H9 (cell line): ENCODE data around the gene PPP3CA. TPM values are rescaled to one million over a fixed set of nuclear protein-coding genes. Genes with fewer than 3 reads are reported as not detected.

Experiments used
- DNase-seq: peaks from one replicate; pipeline ENCODE4 v3.0.0-alpha.2; 2017
- H2AFZ ChIP-seq: one replicate; pipeline ENCODE4 v1.6.1; 2013; ENCODE audit warnings: mild to moderate bottlenecking, low read length, control low read depth, moderate library complexity
- H2AK5ac ChIP-seq: 2 replicates; pipeline ENCODE4 v1.6.1; 2013; ENCODE audit warnings: low read length, control low read depth, mixed read lengths; ENCODE audit not compliant: insufficient read length
- H2BK120ac ChIP-seq: one replicate; pipeline ENCODE4 v1.6.1; 2013; ENCODE audit warnings: low read depth, mild to moderate bottlenecking, low read length, control low read depth, inconsistent platforms; ENCODE audit not compliant: poor library complexity, severe bottlenecking
- H2BK12ac ChIP-seq: 2 replicates; pipeline ENCODE4 v1.6.1; 2013; ENCODE audit warnings: low read length, control low read depth, mixed read lengths, low read depth; ENCODE audit not compliant: insufficient read length
- H2BK15ac ChIP-seq: 2 replicates; pipeline ENCODE4 v1.6.1; 2013; ENCODE audit warnings: low read depth, low read length, control low read depth
- H2BK20ac ChIP-seq: one replicate; pipeline ENCODE4 v1.6.1; 2013; ENCODE audit warnings: low read depth, mild to moderate bottlenecking, low read length, control low read depth, inconsistent platforms; ENCODE audit not compliant: poor library complexity, severe bottlenecking
- H2BK5ac ChIP-seq: 2 replicates; pipeline ENCODE4 v1.6.1; 2013; ENCODE audit warnings: low read length, control low read depth, mixed read lengths; ENCODE audit not compliant: insufficient read length
- H3K14ac ChIP-seq: 2 replicates; pipeline ENCODE4 v1.6.1; 2013; ENCODE audit warnings: low read length, control low read depth; ENCODE audit not compliant: insufficient read depth
- H3K18ac ChIP-seq: 2 replicates; pipeline ENCODE4 v1.6.1; 2013; ENCODE audit warnings: low read depth, mild to moderate bottlenecking, mixed read lengths, low read length, control low read depth; ENCODE audit not compliant: insufficient read length
- H3K23ac ChIP-seq: 2 replicates; pipeline ENCODE4 v1.6.1; 2013; ENCODE audit warnings: low read length, control low read depth, mixed read lengths, low read depth; ENCODE audit not compliant: insufficient read length
- H3K23me2 ChIP-seq: 2 replicates; pipeline ENCODE4 v1.6.1; 2013; ENCODE audit warnings: low read depth, mild to moderate bottlenecking, mixed read lengths, low read length, control low read depth; ENCODE audit not compliant: insufficient read length, poor library complexity, severe bottlenecking
- H3K27ac ChIP-seq: 2 replicates; pipeline ENCODE4 v1.5.1; 2013; ENCODE audit warnings: low read length, control low read depth, mixed read lengths, low read depth; ENCODE audit not compliant: insufficient read length
- H3K27me3 ChIP-seq: 2 replicates; pipeline ENCODE4 v1.6.1; 2013; ENCODE audit warnings: low read length, control low read depth, inconsistent platforms; ENCODE audit not compliant: insufficient read depth
- H3K4ac ChIP-seq: 2 replicates; pipeline ENCODE4 v1.6.1; 2013; ENCODE audit warnings: low read depth, mild to moderate bottlenecking, control low read depth, inconsistent platforms, low read length, moderate library complexity
- H3K4me1 ChIP-seq: 2 replicates; pipeline ENCODE4 v1.6.1; 2013; ENCODE audit warnings: low read length, control low read depth, inconsistent platforms; ENCODE audit not compliant: insufficient read depth
- H3K4me2 ChIP-seq: 2 replicates; pipeline ENCODE4 v1.6.1; 2013; ENCODE audit warnings: low read length, control low read depth, mixed read lengths; ENCODE audit not compliant: insufficient read length, insufficient read depth
- H3K56ac ChIP-seq: 2 replicates; pipeline ENCODE4 v1.6.1; 2013; ENCODE audit warnings: low read depth, mild to moderate bottlenecking, mixed read lengths, low read length, control low read depth; ENCODE audit not compliant: insufficient read length
- H3K79me1 ChIP-seq: 2 replicates; pipeline ENCODE4 v1.6.1; 2013; ENCODE audit warnings: low read depth, mild to moderate bottlenecking, moderate library complexity, low read length, control low read depth, inconsistent platforms; ENCODE audit not compliant: insufficient read depth, poor library complexity, severe bottlenecking
- H3K79me2 ChIP-seq: 2 replicates; pipeline ENCODE4 v1.6.1; 2013; ENCODE audit warnings: low read length, control low read depth, inconsistent platforms; ENCODE audit not compliant: insufficient read depth
- H3K9ac ChIP-seq: 2 replicates; pipeline ENCODE4 v1.6.1; 2013; ENCODE audit warnings: low read length, control low read depth, mixed read lengths; ENCODE audit not compliant: insufficient read length; ENCODE audit errors: extremely low read depth
- H3K9me3 ChIP-seq: one replicate; pipeline ENCODE4 v1.6.1; 2013; ENCODE audit warnings: low read depth, low read length, inconsistent platforms; ENCODE audit not compliant: control insufficient read depth
- H3T11ph ChIP-seq: one replicate; pipeline ENCODE4 v1.6.1; 2013; ENCODE audit warnings: mild to moderate bottlenecking, low read length, control low read depth, inconsistent platforms
- H4K20me1 ChIP-seq: one replicate; pipeline ENCODE4 v1.6.1; 2013; ENCODE audit not compliant: control insufficient read depth, insufficient read length, insufficient read depth
- H4K5ac ChIP-seq: 2 replicates; pipeline ENCODE4 v1.6.1; 2013; ENCODE audit warnings: low read depth, mild to moderate bottlenecking, mixed read lengths, low read length, control low read depth; ENCODE audit not compliant: insufficient read length
- H4K8ac ChIP-seq: replicated peaks from 2 replicates; pipeline ENCODE4 v1.6.1; 2013; ENCODE audit warnings: low read length, control low read depth, mixed read lengths, low read depth; ENCODE audit not compliant: insufficient read length
- H4K91ac ChIP-seq: 2 replicates; pipeline ENCODE4 v1.6.1; 2013; ENCODE audit warnings: low read depth, mild to moderate bottlenecking, moderate library complexity, mixed read lengths, low read length, control low read depth; ENCODE audit not compliant: insufficient read length
- H3K27ac Mint-ChIP-seq, 3 experiments: 2 replicates in 2 of 3; 3 replicates in 1 of 3; pipeline ENCODE4 v1.8.0; 2020 to 2021; ENCODE audit warnings: mixed read lengths in 3 of 3, mild to moderate bottlenecking in 1 of 3, moderate library complexity in 1 of 3
- H3K27me3 Mint-ChIP-seq: 2 replicates; pipeline ENCODE4 v1.8.0; 2021; ENCODE audit warnings: low read depth, mild to moderate bottlenecking, moderate library complexity, mixed read lengths
- H3K36me3 Mint-ChIP-seq, 3 experiments: 2 replicates in 2 of 3; 3 replicates in 1 of 3; pipeline ENCODE4 v1.8.0; 2020 to 2021; ENCODE audit warnings: low read depth in 3 of 3, mixed read lengths in 3 of 3; ENCODE audit not compliant: insufficient read depth in 1 of 3
- H3K4me1 Mint-ChIP-seq, 2 experiments: 2 replicates each; pipeline ENCODE4 v1.8.0; 2020; ENCODE audit warnings: mixed read lengths in 2 of 2
- H3K4me3 Mint-ChIP-seq, 2 experiments: 2 replicates in 1 of 2; 3 replicates in 1 of 2; pipeline ENCODE4 v1.8.0; 2020 to 2021; ENCODE audit warnings: mild to moderate bottlenecking in 2 of 2, mixed read lengths in 2 of 2, moderate library complexity in 1 of 2
- H3K9me3 Mint-ChIP-seq, 2 experiments: 2 replicates in 1 of 2; 3 replicates in 1 of 2; pipeline ENCODE4 v1.8.0; 2020; ENCODE audit warnings: mild to moderate bottlenecking in 2 of 2, mixed read lengths in 2 of 2, moderate library complexity in 1 of 2
- CTCF ChIP-seq: fragments of 200-600 bp; sonication (generic); conservative IDR thresholded peaks from 3 replicates; pipeline ENCODE4 v1.8.0; 2021; ENCODE audit warnings: antibody characterized with exemption, mild to moderate bottlenecking
- WGBS: extraction: QIAGEN DNeasy Blood & Tissue Kit; methylation state at CpG from one replicate; pipeline ENCODE4 v1.1.7; 2013; ENCODE audit warnings: missing lambda C conversion rate, low lambda C conversion rate, mixed read lengths; ENCODE audit not compliant: insufficient read length; ENCODE audit errors: extremely low coverage; 5-methylcytosine and 5-hydroxymethylcytosine counted together
- total RNA-seq: library from RNA; stranded (reverse); gene quantifications from 2 replicates; pipeline ENCODE4 v1.2.1, GENCODE V29; 2021

The PPP3CA gene
- total RNA-seq, 1 experiment from 2014 or later, result 16.8 TPM

GRCh38 chr4:101218346-101218745 lies 129.0 kb downstream of the PPP3CA start:
- Histone ChIP-seq H3T11ph (no peak overlapping the region), H4K8ac (no peak overlapping the region)
- H3K9me3 Mint-ChIP-seq, result no peaks in the 10 kb centered on the region

More at GRCh38 chr4:101218346-101218745, 129.0 kb downstream of the PPP3CA start:
- H4K5ac ChIP-seq, result no peak overlapping the region
- Mint-ChIP-seq H3K27ac (peak overlapping the region in 1 of 3 experiments; percentile 7; a peak in 1 of 7 replicates), H3K36me3 (no peaks in the 10 kb centered on the region), H3K4me3 (no peak overlapping the region), H3K27me3 (no peaks in the 10 kb centered on the region), H3K4me1 (peaks cover 0 to 9% of the 10 kb centered on the region in 2 experiments; a peak in 2 of 4 replicates)
- H2BK5ac ChIP-seq, result no peak overlapping the region
- no peak overlapping the region for H3K4ac ChIP-seq
- no peak overlapping the region for H3K4me2 ChIP-seq
- no peak overlapping the region for H2AFZ ChIP-seq
- no peaks in the 10 kb centered on the region for H3K27me3 ChIP-seq
- H2AK5ac ChIP-seq, result no peak overlapping the region
- no peak overlapping the region for H2BK120ac ChIP-seq
- no peak overlapping the region for H3K56ac ChIP-seq
- H3K27ac ChIP-seq, result no peak overlapping the region
- H3K79me1 ChIP-seq, result no peaks in the 10 kb centered on the region
- H3K79me2 ChIP-seq, result no peaks in the 10 kb centered on the region; the same call in 1 of the 2 replicates
- H3K18ac ChIP-seq, result no peak overlapping the region
- TF ChIP-seq CTCF, result no peak
- H2BK20ac ChIP-seq, result no peak overlapping the region
- no peak overlapping the region for H3K23ac ChIP-seq
- H3K23me2 ChIP-seq, result no peaks in the 10 kb centered on the region
- no peak overlapping the region for H3K9ac ChIP-seq
- H4K20me1 ChIP-seq, result no peaks in the 10 kb centered on the region
- H3K14ac ChIP-seq, result no peak overlapping the region
- DNase-seq, result no peak
- no peak overlapping the region for H2BK15ac ChIP-seq
- no peak overlapping the region for H2BK12ac ChIP-seq
- H3K4me1 ChIP-seq, result no peaks in the 10 kb centered on the region
- H4K91ac ChIP-seq, result no peak overlapping the region
- no peaks in the 10 kb centered on the region for H3K9me3 ChIP-seq
- WGBS, result no CpG with 5 or more reads among the region's 3 CpGs
